ENCODE data around the gene MMP27.

Gene MMP27

GRCh38 chr11:102703826-102704493 is 1.6 kb downstream of the MMP27 start:
- no peak for DNase-seq (ENCODE audit: low read depth)

GRCh38 chr11:102695201-102695600 is 10.4 kb downstream of the MMP27 start:
- no peak for DNase-seq (ENCODE audit: low read depth)

GRCh38 chr11:102685754-102686153 is 19.8 kb downstream of the MMP27 start:
- no peak for DNase-seq (ENCODE audit: low read depth)

GRCh38 chr11:102685338-102685737 is 20.2 kb downstream of the MMP27 start:
- no peak for DNase-seq (ENCODE audit: low read depth)

GRCh38 chr11:102683277-102683676 is 22.3 kb downstream of the MMP27 start:
- no peak for DNase-seq (ENCODE audit: low read depth)

GRCh38 chr11:102680945-102681344 is 24.6 kb downstream of the MMP27 start:
- no peak for DNase-seq (ENCODE audit: low read depth)

- no peak for DNase-seq (ENCODE audit: low read depth)
These were observed 27.5 kb downstream of the MMP27 start for GRCh38 chr11:102678022-102678421.

GRCh38 chr11:102676084-102676483 is 29.5 kb downstream of the MMP27 start:
- DNase-seq (ENCODE audit: low read depth) = no peak

- DNase-seq (ENCODE audit: low read depth) = no peak
These were observed 35.9 kb downstream of the MMP27 start for GRCh38 chr11:102669664-102670063.

- DNase-seq (ENCODE audit: low read depth) = no peak
These were observed 39.1 kb downstream of the MMP27 start for GRCh38 chr11:102666331-102666957.

- no peak for DNase-seq (ENCODE audit: low read depth)
These were observed 41.4 kb downstream of the MMP27 start for GRCh38 chr11:102664001-102664752.

GRCh38 chr11:102662607-102663006 is 43.0 kb downstream of the MMP27 start:
- DNase-seq (ENCODE audit: low read depth) = no peak

GRCh38 chr11:102661040-102661439 is 44.5 kb downstream of the MMP27 start:
- no peak for DNase-seq (ENCODE audit: low read depth)

GRCh38 chr11:102656528-102656927 is 49.0 kb downstream of the MMP27 start:
- DNase-seq (ENCODE audit: low read depth) = no peak

GRCh38 chr11:102655547-102655946 is 50.0 kb downstream of the MMP27 start:
- DNase-seq (ENCODE audit: low read depth) = no peak

GRCh38 chr11:102654761-102655160 is 50.8 kb downstream of the MMP27 start:
- no peak for DNase-seq (ENCODE audit: low read depth)

GRCh38 chr11:102653744-102654291 is 51.8 kb downstream of the MMP27 start:
- no peak for DNase-seq (ENCODE audit: low read depth)

GRCh38 chr11:102647430-102647829 is 58.1 kb downstream of the MMP27 start:
- DNase-seq (ENCODE audit: low read depth) = no peak

- no peak for DNase-seq (ENCODE audit: low read depth)
These were observed 61.6 kb downstream of the MMP27 start for GRCh38 chr11:102643941-102644340.

Data from activated gamma-delta T cell treated with anti-CD3 and anti-CD28 coated beads, Interleukin-2, amount 50 U/mL, for 16 hours (primary cell).